ENCODE results near the gene DIRAS1.
A peak's percentile ranks its signal among the peaks of the same experiment; 100 is the strongest.
"Not testable (repeated sequence)": the region's sequence is repeated elsewhere in the genome, so short reads cannot be mapped to it uniquely, and the experiment has no call there.

Gene DIRAS1

GRCh38 chr19:2686360-2686759, 34.8 kb downstream of the DIRAS1 start:
- no peak for TF ChIP-seq CTCF (IDR thresholded peaks at IDR 0.05; ENCODE audit: insufficient read depth, low read depth, low read length, missing control alignments)
- H3K4me3 ChIP-seq (ENCODE audit: low read depth, low read length), result no peak overlapping the region
- no peak for DNase-seq (ENCODE audit: low read depth)

- no peak for DNase-seq (ENCODE audit: low read depth)
- no peak overlapping the region for H3K4me3 ChIP-seq (ENCODE audit: low read depth, low read length)
- no peak for TF ChIP-seq CTCF (IDR thresholded peaks at IDR 0.05; ENCODE audit: insufficient read depth, low read depth, low read length, missing control alignments)
Observed at GRCh38 chr19:2685204-2685704, 35.9 kb downstream of the DIRAS1 start.

- DNase-seq (ENCODE audit: low read depth), result no peak
- H3K4me3 ChIP-seq (ENCODE audit: low read depth, low read length), result no peak overlapping the region
- no peak for TF ChIP-seq CTCF (IDR thresholded peaks at IDR 0.05; ENCODE audit: insufficient read depth, low read depth, low read length, missing control alignments)
Observed at GRCh38 chr19:2683430-2684003, 37.7 kb downstream of the DIRAS1 start.

GRCh38 chr19:2680808-2681207, 40.4 kb downstream of the DIRAS1 start:
- peak; percentile 92 for DNase-seq (ENCODE audit: low read depth)
- no peak for TF ChIP-seq CTCF (IDR thresholded peaks at IDR 0.05; ENCODE audit: insufficient read depth, low read depth, low read length, missing control alignments)
- H3K4me3 ChIP-seq (ENCODE audit: low read depth, low read length), result peak overlapping the region; percentile 16; the same call in 1 of the 2 replicates

GRCh38 chr19:2679439-2679838, 41.7 kb downstream of the DIRAS1 start:
- no peak overlapping the region for H3K4me3 ChIP-seq (ENCODE audit: low read depth, low read length)
- no peak for TF ChIP-seq CTCF (IDR thresholded peaks at IDR 0.05; ENCODE audit: insufficient read depth, low read depth, low read length, missing control alignments)
- no peak for DNase-seq (ENCODE audit: low read depth)

- H3K4me3 ChIP-seq (ENCODE audit: low read depth, low read length); DNase-seq (ENCODE audit: low read depth): not testable (repeated sequence)
Observed at GRCh38 chr19:2678948-2679347, 42.2 kb downstream of the DIRAS1 start.

- H3K4me3 ChIP-seq (ENCODE audit: low read depth, low read length), result no peak overlapping the region
- no peak for TF ChIP-seq CTCF (IDR thresholded peaks at IDR 0.05; ENCODE audit: insufficient read depth, low read depth, low read length, missing control alignments)
- peak; percentile 79 for DNase-seq (ENCODE audit: low read depth)
Observed at GRCh38 chr19:2678044-2678671, 43.0 kb downstream of the DIRAS1 start.
